BLaER1 treated with 17β-estradiol and CSF1 and Interleukin-3, amounts not matched to agents 10 nM and 100 nM (cell line): ENCODE results near the gene ANKRD30A.
"Not testable (repeated sequence)": the region's sequence is repeated elsewhere in the genome, so short reads cannot be mapped to it uniquely, and the experiment has no call there.

Experiments
- H3K27ac ChIP-seq, 11 experiments: shearing (Covaris generic); formaldehyde crosslinking; 2 replicates each; pipeline ENCODE4 v1.8.1; 2022
- H3K27me3 ChIP-seq, 11 experiments: shearing (Covaris generic); formaldehyde crosslinking; 2 replicates each; pipeline ENCODE4 v1.8.1; 2022
- H3K36me3 ChIP-seq, 11 experiments: shearing (Covaris generic); formaldehyde crosslinking; 2 replicates each; pipeline ENCODE4 v1.8.1; 2022
- H3K4me1 ChIP-seq, 10 experiments: shearing (Covaris generic); formaldehyde crosslinking; 2 replicates each; pipeline ENCODE4 v1.8.1; 2022
- H3K4me2 ChIP-seq, 11 experiments: shearing (Covaris generic); formaldehyde crosslinking; 2 replicates each; pipeline ENCODE4 v1.8.1; 2022
- H3K4me3 ChIP-seq, 10 experiments: shearing (Covaris generic); formaldehyde crosslinking; 2 replicates each; pipeline ENCODE4 v1.8.1; 2022
- H3K9ac ChIP-seq, 11 experiments: shearing (Covaris generic); formaldehyde crosslinking; 2 replicates each; pipeline ENCODE4 v1.8.1; 2022
- H3K9me3 ChIP-seq, 11 experiments: shearing (Covaris generic); formaldehyde crosslinking; replicated peaks in 1 of 11; 2 replicates each; pipeline ENCODE4 v1.8.1; 2022
- H4K20me1 ChIP-seq, 11 experiments: shearing (Covaris generic); formaldehyde crosslinking; 2 replicates each; pipeline ENCODE4 v1.8.1; 2022
- Cebpa-rat ChIP-seq, 11 experiments: shearing (Covaris generic); IDR thresholded peaks; 2 replicates each; pipeline ENCODE4 v1.8.1; 2022

ANKRD30A gene

GRCh38 chr10:37206132-37206531 is 80.7 kb downstream of the ANKRD30A start:
- H4K20me1 ChIP-seq = no peaks in the 10 kb centered on the region
- no peak for TF ChIP-seq Cebpa-rat (IDR thresholded peaks at IDR 0.05)
- no peak overlapping the region for H3K4me3 ChIP-seq
- no peaks in the 10 kb centered on the region for H3K4me1 ChIP-seq
- no peaks in the 10 kb centered on the region for H3K9me3 ChIP-seq
- H3K36me3 ChIP-seq = no peaks in the 10 kb centered on the region
- H3K27me3 ChIP-seq = no peaks in the 10 kb centered on the region
- no peak overlapping the region for H3K9ac ChIP-seq
- no peak overlapping the region for H3K4me2 ChIP-seq
- H3K27ac ChIP-seq = no peak overlapping the region

GRCh38 chr10:37220866-37221265 is 95.5 kb downstream of the ANKRD30A start:
- Histone ChIP-seq H3K27me3 (no peaks in the 10 kb centered on the region), H4K20me1 (no peaks in the 10 kb centered on the region), H3K4me3 (no peak overlapping the region), H3K27ac (no peak overlapping the region), H3K36me3 (no peaks in the 10 kb centered on the region), H3K9ac (no peak overlapping the region), H3K4me2 (no peak overlapping the region), H3K4me1 (no peaks in the 10 kb centered on the region), H3K9me3 (no peaks in the 10 kb centered on the region)
- TF ChIP-seq Cebpa-rat (IDR thresholded peaks at IDR 0.05) = no peak

GRCh38 chr10:37222046-37222445 is 96.6 kb downstream of the ANKRD30A start:
- Histone ChIP-seq H3K27me3 (no peaks in the 10 kb centered on the region), H3K4me1 (no peaks in the 10 kb centered on the region), H3K4me2 (no peak overlapping the region), H3K27ac (no peak overlapping the region), H3K36me3 (no peaks in the 10 kb centered on the region), H3K9ac (no peak overlapping the region), H4K20me1 (no peaks in the 10 kb centered on the region), H3K4me3 (no peak overlapping the region), H3K9me3 (no peaks in the 10 kb centered on the region)
- no peak for TF ChIP-seq Cebpa-rat (IDR thresholded peaks at IDR 0.05)

- no peaks in the 10 kb centered on the region for H3K4me1 ChIP-seq
- H3K9ac ChIP-seq = no peak overlapping the region
- H3K4me2 ChIP-seq = no peak overlapping the region
- no peaks in the 10 kb centered on the region for H3K36me3 ChIP-seq
- no peak overlapping the region for H3K4me3 ChIP-seq
- no peaks in the 10 kb centered on the region for H3K9me3 ChIP-seq
- H3K27ac ChIP-seq = no peak overlapping the region
- no peaks in the 10 kb centered on the region for H3K27me3 ChIP-seq
- no peak for TF ChIP-seq Cebpa-rat (IDR thresholded peaks at IDR 0.05)
- H4K20me1 ChIP-seq = no peaks in the 10 kb centered on the region
Measured at GRCh38 chr10:37225163-37225562, 99.8 kb downstream of the ANKRD30A start.

- Histone ChIP-seq H3K27ac (no peak overlapping the region), H3K9me3 (no peaks in the 10 kb centered on the region), H3K27me3 (no peaks in the 10 kb centered on the region), H3K4me3 (no peak overlapping the region), H3K4me2 (no peak overlapping the region), H3K4me1 (no peaks in the 10 kb centered on the region), H3K9ac (no peak overlapping the region), H4K20me1 (no peaks in the 10 kb centered on the region), H3K36me3 (no peaks in the 10 kb centered on the region)
- no peak for TF ChIP-seq Cebpa-rat (IDR thresholded peaks at IDR 0.05)
Measured at GRCh38 chr10:37226524-37226923, 101.1 kb downstream of the ANKRD30A start.

GRCh38 chr10:37234692-37235091 is 109.3 kb downstream of the ANKRD30A start:
- no peaks in the 10 kb centered on the region for H3K27me3 ChIP-seq
- no peaks in the 10 kb centered on the region for H3K9me3 ChIP-seq
- H3K4me3 ChIP-seq = no peak overlapping the region
- no peaks in the 10 kb centered on the region for H4K20me1 ChIP-seq
- H3K27ac ChIP-seq = no peak overlapping the region
- H3K9ac ChIP-seq = no peak overlapping the region
- H3K4me2 ChIP-seq = no peak overlapping the region
- H3K4me1 ChIP-seq = no peaks in the 10 kb centered on the region
- H3K36me3 ChIP-seq = no peaks in the 10 kb centered on the region
- TF ChIP-seq Cebpa-rat (IDR thresholded peaks at IDR 0.05) = no peak

GRCh38 chr10:37236093-37236492 is 110.7 kb downstream of the ANKRD30A start:
- Histone ChIP-seq H3K27me3 (no peaks in the 10 kb centered on the region), H3K4me1 (no peaks in the 10 kb centered on the region), H3K4me2 (no peak overlapping the region), H3K9me3 (no peaks in the 10 kb centered on the region), H3K27ac (no peak overlapping the region), H4K20me1 (no peaks in the 10 kb centered on the region), H3K36me3 (no peaks in the 10 kb centered on the region), H3K4me3 (no peak overlapping the region), H3K9ac (no peak overlapping the region)
- TF ChIP-seq Cebpa-rat (IDR thresholded peaks at IDR 0.05) = no peak

- H3K4me1 ChIP-seq = no peaks in the 10 kb centered on the region
- no peak overlapping the region for H3K9ac ChIP-seq
- no peak overlapping the region for H3K4me3 ChIP-seq
- H3K27ac ChIP-seq = no peak overlapping the region
- no peaks in the 10 kb centered on the region for H4K20me1 ChIP-seq
- no peaks in the 10 kb centered on the region for H3K27me3 ChIP-seq
- H3K4me2 ChIP-seq = no peak overlapping the region
- no peaks in the 10 kb centered on the region for H3K9me3 ChIP-seq
- H3K36me3 ChIP-seq = no peaks in the 10 kb centered on the region
- TF ChIP-seq Cebpa-rat (IDR thresholded peaks at IDR 0.05) = no peak
Measured at GRCh38 chr10:37240223-37240622, 114.8 kb downstream of the ANKRD30A start.

- Histone ChIP-seq H3K9me3 (no peaks in the 10 kb centered on the region), H4K20me1 (no peaks in the 10 kb centered on the region), H3K9ac (no peak overlapping the region), H3K4me1 (no peaks in the 10 kb centered on the region), H3K27me3 (no peaks in the 10 kb centered on the region), H3K27ac (no peak overlapping the region), H3K4me3 (no peak overlapping the region), H3K4me2 (no peak overlapping the region), H3K36me3 (no peaks in the 10 kb centered on the region)
- no peak for TF ChIP-seq Cebpa-rat (IDR thresholded peaks at IDR 0.05)
Measured at GRCh38 chr10:37246637-37247036, 121.2 kb downstream of the ANKRD30A start.

- not testable (repeated sequence) for H3K9me3 ChIP-seq, H3K27me3 ChIP-seq, H3K27ac ChIP-seq, H4K20me1 ChIP-seq, H3K4me2 ChIP-seq, H3K4me1 ChIP-seq, H3K4me3 ChIP-seq, H3K36me3 ChIP-seq, H3K9ac ChIP-seq
Measured at GRCh38 chr10:37255837-37256236, 130.4 kb downstream of the ANKRD30A start.

GRCh38 chr10:37263304-37263703 is 137.9 kb downstream of the ANKRD30A start:
- TF ChIP-seq Cebpa-rat (IDR thresholded peaks at IDR 0.05) = no peak
- H3K4me3 ChIP-seq = no peak overlapping the region
- H3K9me3 ChIP-seq = no peaks in the 10 kb centered on the region

More at GRCh38 chr10:37263304-37263703, 137.9 kb downstream of the ANKRD30A start:
- Histone ChIP-seq H3K4me1 (no peaks in the 10 kb centered on the region), H3K27ac (no peak overlapping the region), H3K9ac (no peak overlapping the region), H4K20me1 (no peaks in the 10 kb centered on the region), H3K27me3 (no peaks in the 10 kb centered on the region), H3K36me3 (no peaks in the 10 kb centered on the region), H3K4me2 (no peak overlapping the region)
